ENCODE data around the gene COL21A1. TPM values are rescaled to one million over a fixed set of nuclear protein-coding genes. Genes with fewer than 3 reads are reported as not detected.

COL21A1 gene
- total and polyA plus RNA-seq, 2 of the 13 experiments (the other 11 are each of a cell fraction or from before 2014, with no cell fraction given): 0.13 TPM; not detected in 1

DNA sequence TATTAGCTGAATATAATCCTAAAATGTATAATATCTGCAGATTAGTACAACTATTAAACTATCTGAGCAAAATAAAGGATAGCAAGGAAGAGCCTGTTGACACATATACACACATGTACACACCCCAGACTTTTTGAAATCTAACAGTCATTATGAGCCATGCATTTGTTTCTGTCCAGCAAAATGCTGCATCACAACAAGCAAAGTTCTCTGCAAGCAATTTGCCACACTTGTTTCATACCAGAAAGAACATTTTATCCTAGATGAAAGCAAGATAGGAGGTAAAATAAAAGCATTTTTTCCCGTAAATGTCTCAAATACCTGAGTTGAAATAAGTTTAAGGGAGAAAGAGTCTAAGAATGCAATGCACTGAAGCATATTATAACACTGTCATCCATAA is 145.2 kb downstream of the COL21A1 start:
- in situ Hi-C loops (cut with HindIII; ENCODE audit: extremely low pct_ligation_motif_present, low pct_unique_long_range_greater_than_20kb) (no loop called here), intact Hi-C loops (cut with micrococcal nuclease; ENCODE audit: unreplicated experiment) (no loop called here)
- BruUV-seq (replicated peaks): no TSS peak
- no peaks in the 10 kb centered on the region for H3K79me2 ChIP-seq (ENCODE audit: insufficient read depth, low read length)
- POLR2A ChIA-PET: no interaction called here
- FAIRE-seq (no peak), ATAC-seq (no peak), DNase-seq (ENCODE audit: low spot score) (no peak)
- H2AFZ ChIP-seq (ENCODE audit: low read length): no peak overlapping the region
- CTCF ChIA-PET (ENCODE audit: low intra/inter-chr PET ratio, low total read pairs): no interaction called here
- H4K20me1 ChIP-seq (ENCODE audit: insufficient read depth, low read length): no peaks in the 10 kb centered on the region
- H3K27me3 ChIP-seq (ENCODE audit: control insufficient read depth in 1 of 2, insufficient read depth in 2 of 2, low read length in 2 of 2): no peaks in the 10 kb centered on the region
- no peaks in the 10 kb centered on the region for H3K36me3 ChIP-seq (replicated peaks in 1 of 2; ENCODE audit: control insufficient read depth in 1 of 2, insufficient read depth in 2 of 2, low read length in 2 of 2)
- H3K4me3 ChIP-seq (replicated peaks in 1 of 3; ENCODE audit: insufficient read depth in 1 of 3, low read depth in 2 of 3, low read length in 3 of 3): no peak overlapping the region
- WGBS (ENCODE audit: low lambda C conversion rate): 0% methylated on average over 1 of the region's 1 CpG
- H3K4me1 ChIP-seq (ENCODE audit: insufficient read depth, low read length): no peaks in the 10 kb centered on the region
- H3K4me2 ChIP-seq (ENCODE audit: low read depth, low read length): no peak overlapping the region
- no peak for TF ChIP-seq SALL1 (CRISPR knock-in tag; IDR thresholded peaks at IDR 0.05)
- TF ChIP-seq ZFY (CRISPR knock-in tag; IDR thresholded peaks at IDR 0.05): no peak
- no peak for TF ChIP-seq ZNF343 (CRISPR knock-in tag; IDR thresholded peaks at IDR 0.05)
- no peak for TF ChIP-seq JUND (CRISPR knock-in tag; IDR thresholded peaks at IDR 0.05)
- TF ChIP-seq GFI1 (CRISPR knock-in tag; IDR thresholded peaks at IDR 0.05; ENCODE audit: borderline replicate concordance): no peak
- TF ChIP-seq HDAC1 (CRISPR knock-in tag; IDR thresholded peaks at IDR 0.05): no peak
- TF ChIP-seq ZNF766 (CRISPR knock-in tag; IDR thresholded peaks at IDR 0.05; ENCODE audit: borderline replicate concordance): no peak
- TF ChIP-seq, protein P1, sequence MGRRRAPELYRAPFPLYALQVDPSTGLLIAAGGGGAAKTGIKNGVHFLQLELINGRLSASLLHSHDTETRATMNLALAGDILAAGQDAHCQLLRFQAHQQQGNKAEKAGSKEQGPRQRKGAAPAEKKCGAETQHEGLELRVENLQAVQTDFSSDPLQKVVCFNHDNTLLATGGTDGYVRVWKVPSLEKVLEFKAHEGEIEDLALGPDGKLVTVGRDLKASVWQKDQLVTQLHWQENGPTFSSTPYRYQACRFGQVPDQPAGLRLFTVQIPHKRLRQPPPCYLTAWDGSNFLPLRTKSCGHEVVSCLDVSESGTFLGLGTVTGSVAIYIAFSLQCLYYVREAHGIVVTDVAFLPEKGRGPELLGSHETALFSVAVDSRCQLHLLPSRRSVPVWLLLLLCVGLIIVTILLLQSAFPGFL (CRISPR knock-in tag; IDR thresholded peaks at IDR 0.05): no peak
- TF ChIP-seq ARHGAP35 (CRISPR knock-in tag; IDR thresholded peaks at IDR 0.05; ENCODE audit: borderline replicate concordance): no peak
- no peak for TF ChIP-seq JUNB (CRISPR knock-in tag; IDR thresholded peaks at IDR 0.05; ENCODE audit: borderline replicate concordance)
- TF ChIP-seq, protein P2, sequence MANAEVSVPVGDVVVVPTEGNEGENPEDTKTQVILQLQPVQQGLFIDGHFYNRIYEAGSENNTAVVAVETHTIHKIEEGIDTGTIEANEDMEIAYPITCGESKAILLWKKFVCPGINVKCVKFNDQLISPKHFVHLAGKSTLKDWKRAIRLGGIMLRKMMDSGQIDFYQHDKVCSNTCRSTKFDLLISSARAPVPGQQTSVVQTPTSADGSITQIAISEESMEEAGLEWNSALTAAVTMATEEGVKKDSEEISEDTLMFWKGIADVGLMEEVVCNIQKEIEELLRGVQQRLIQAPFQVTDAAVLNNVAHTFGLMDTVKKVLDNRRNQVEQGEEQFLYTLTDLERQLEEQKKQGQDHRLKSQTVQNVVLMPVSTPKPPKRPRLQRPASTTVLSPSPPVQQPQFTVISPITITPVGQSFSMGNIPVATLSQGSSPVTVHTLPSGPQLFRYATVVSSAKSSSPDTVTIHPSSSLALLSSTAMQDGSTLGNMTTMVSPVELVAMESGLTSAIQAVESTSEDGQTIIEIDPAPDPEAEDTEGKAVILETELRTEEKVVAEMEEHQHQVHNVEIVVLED (CRISPR knock-in tag; IDR thresholded peaks at IDR 0.05; ENCODE audit: borderline replicate concordance): no peak
- TF ChIP-seq ISX (CRISPR knock-in tag; conservative IDR thresholded peaks at IDR 0.05): no peak
- TF ChIP-seq ZNF773 (CRISPR knock-in tag; IDR thresholded peaks at IDR 0.05; ENCODE audit: borderline replicate concordance): no peak
- no peak for TF ChIP-seq CENPT (CRISPR knock-in tag; IDR thresholded peaks at IDR 0.05; ENCODE audit: low read depth)
- no peak for TF ChIP-seq ZNF724P (CRISPR knock-in tag; IDR thresholded peaks at IDR 0.05; ENCODE audit: borderline replicate concordance)
- TF ChIP-seq, protein P3, sequence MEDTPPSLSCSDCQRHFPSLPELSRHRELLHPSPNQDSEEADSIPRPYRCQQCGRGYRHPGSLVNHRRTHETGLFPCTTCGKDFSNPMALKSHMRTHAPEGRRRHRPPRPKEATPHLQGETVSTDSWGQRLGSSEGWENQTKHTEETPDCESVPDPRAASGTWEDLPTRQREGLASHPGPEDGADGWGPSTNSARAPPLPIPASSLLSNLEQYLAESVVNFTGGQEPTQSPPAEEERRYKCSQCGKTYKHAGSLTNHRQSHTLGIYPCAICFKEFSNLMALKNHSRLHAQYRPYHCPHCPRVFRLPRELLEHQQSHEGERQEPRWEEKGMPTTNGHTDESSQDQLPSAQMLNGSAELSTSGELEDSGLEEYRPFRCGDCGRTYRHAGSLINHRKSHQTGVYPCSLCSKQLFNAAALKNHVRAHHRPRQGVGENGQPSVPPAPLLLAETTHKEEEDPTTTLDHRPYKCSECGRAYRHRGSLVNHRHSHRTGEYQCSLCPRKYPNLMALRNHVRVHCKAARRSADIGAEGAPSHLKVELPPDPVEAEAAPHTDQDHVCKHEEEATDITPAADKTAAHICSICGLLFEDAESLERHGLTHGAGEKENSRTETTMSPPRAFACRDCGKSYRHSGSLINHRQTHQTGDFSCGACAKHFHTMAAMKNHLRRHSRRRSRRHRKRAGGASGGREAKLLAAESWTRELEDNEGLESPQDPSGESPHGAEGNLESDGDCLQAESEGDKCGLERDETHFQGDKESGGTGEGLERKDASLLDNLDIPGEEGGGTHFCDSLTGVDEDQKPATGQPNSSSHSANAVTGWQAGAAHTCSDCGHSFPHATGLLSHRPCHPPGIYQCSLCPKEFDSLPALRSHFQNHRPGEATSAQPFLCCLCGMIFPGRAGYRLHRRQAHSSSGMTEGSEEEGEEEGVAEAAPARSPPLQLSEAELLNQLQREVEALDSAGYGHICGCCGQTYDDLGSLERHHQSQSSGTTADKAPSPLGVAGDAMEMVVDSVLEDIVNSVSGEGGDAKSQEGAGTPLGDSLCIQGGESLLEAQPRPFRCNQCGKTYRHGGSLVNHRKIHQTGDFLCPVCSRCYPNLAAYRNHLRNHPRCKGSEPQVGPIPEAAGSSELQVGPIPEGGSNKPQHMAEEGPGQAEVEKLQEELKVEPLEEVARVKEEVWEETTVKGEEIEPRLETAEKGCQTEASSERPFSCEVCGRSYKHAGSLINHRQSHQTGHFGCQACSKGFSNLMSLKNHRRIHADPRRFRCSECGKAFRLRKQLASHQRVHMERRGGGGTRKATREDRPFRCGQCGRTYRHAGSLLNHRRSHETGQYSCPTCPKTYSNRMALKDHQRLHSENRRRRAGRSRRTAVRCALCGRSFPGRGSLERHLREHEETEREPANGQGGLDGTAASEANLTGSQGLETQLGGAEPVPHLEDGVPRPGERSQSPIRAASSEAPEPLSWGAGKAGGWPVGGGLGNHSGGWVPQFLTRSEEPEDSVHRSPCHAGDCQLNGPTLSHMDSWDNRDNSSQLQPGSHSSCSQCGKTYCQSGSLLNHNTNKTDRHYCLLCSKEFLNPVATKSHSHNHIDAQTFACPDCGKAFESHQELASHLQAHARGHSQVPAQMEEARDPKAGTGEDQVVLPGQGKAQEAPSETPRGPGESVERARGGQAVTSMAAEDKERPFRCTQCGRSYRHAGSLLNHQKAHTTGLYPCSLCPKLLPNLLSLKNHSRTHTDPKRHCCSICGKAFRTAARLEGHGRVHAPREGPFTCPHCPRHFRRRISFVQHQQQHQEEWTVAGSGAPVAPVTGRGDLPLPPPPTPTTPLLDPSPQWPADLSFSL (CRISPR knock-in tag; IDR thresholded peaks at IDR 0.05): no peak
- TF ChIP-seq GZF1 (CRISPR knock-in tag; IDR thresholded peaks at IDR 0.05): no peak
- no peak overlapping the region for H3K9ac ChIP-seq (ENCODE audit: insufficient read depth, low read depth, low read length)
- H3K27ac ChIP-seq (ENCODE audit: extremely low read length, insufficient read depth, low read length): no peak overlapping the region
- no peaks in the 10 kb centered on the region for H3K9me3 ChIP-seq (ENCODE audit: low read length)

All from HepG2 (cell line).